Heart right ventricle (tissue), 16 donors: ENCODE data around the gene CITED4. TPM values are rescaled to one million over a fixed set of nuclear protein-coding genes. Genes with fewer than 3 reads are reported as not detected.

Source experiments
- ATAC-seq, 8 donors: fragments of 200-7000 bp; cut with Tn5 transposase; one replicate each; pipeline ENCODE4 v1.9.1; 2020; ENCODE audit warnings: mild to moderate bottlenecking in 8 of 8, moderate library complexity in 8 of 8, moderate number of reproducible peaks in 1 of 8
- DNase-seq, 2 donors: peaks; one replicate each; pipeline ENCODE4 v3.0.0-alpha.2; 2020
- H3K27ac ChIP-seq, 10 donors: fragments of 200-600 bp; sonication (generic) in 2 of 10; one replicate each; pipeline versions ENCODE4 v1.5.0 to v1.8.0; 2020 to 2022; ENCODE audit warnings: mild to moderate bottlenecking in 3 of 10
- H3K27me3 ChIP-seq, 7 donors: fragments of 200-600 bp; one replicate each; pipeline ENCODE4 v1.8.0; 2021 to 2022; ENCODE audit warnings: mild to moderate bottlenecking in 2 of 7
- H3K36me3 ChIP-seq, 9 donors: fragments of 200-600 bp; sonication (generic) in 1 of 9; one replicate each; pipeline versions ENCODE4 v1.5.0 to v1.8.0; 2020 to 2022; ENCODE audit warnings: mild to moderate bottlenecking in 2 of 9
- H3K4me1 ChIP-seq, 9 donors: fragments of 200-600 bp; sonication (generic) in 1 of 9; one replicate each; pipeline versions ENCODE4 v1.5.0 to v1.8.0; 2020 to 2022; ENCODE audit warnings: mild to moderate bottlenecking in 4 of 9
- H3K4me3 ChIP-seq, 10 donors: fragments of 200-600 bp; sonication (generic) in 2 of 10; one replicate each; pipeline versions ENCODE4 v1.5.0 to v1.8.0; 2020 to 2022; ENCODE audit warnings: mild to moderate bottlenecking in 7 of 10, moderate library complexity in 2 of 10
- H3K9me3 ChIP-seq, 11 donors: fragments of 200-600 bp in 10 of 11; sonication (generic) in 2 of 11; one replicate each; pipeline versions ENCODE4 v1.5.0 to v1.8.0; 2013 to 2022; ENCODE audit warnings: mild to moderate bottlenecking in 2 of 11, control low read depth in 1 of 11, moderate library complexity in 1 of 11
- WGBS, 2 donors: extraction: QIAGEN DNeasy Blood & Tissue Kit; methylation state at CpG; one replicate each; pipeline ENCODE4 v1.1.7; 2013; ENCODE audit warnings: inconsistent platforms in 1 of 2; 5-methylcytosine and 5-hydroxymethylcytosine counted together
- intact Hi-C, 10 donors: fragments of 100-400 bp; cut with DNase I; formaldehyde crosslinking; loops; one replicate each; pipeline versions ENCODE4 v1.11.1 to v1.14.2; 2022
- polyA plus RNA-seq, 2 donors: library from polyadenylated mRNA; stranded (reverse); fragments of 200-250 nt; gene quantifications; one replicate each; pipeline ENCODE4 v1.2.3, GENCODE V29; 2013
- total RNA-seq, 10 donors: library from RNA; stranded (reverse); fragmentation: NEBNext Ultra II Directional in 3 of 10; extraction: Animal tissue kit (Norgen Biotek cat#: 25700) in 3 of 10; gene quantifications; one replicate each; pipeline versions ENCODE4 v1.2.1 to v1.2.4, GENCODE V29; 2021 to 2023
- TF ChIP-seq, protein P1 (sequence below), 9 donors: fragments of 200-600 bp; sonication (generic) in 2 of 9; IDR thresholded peaks; one replicate each; pipeline versions ENCODE4 v1.5.0 to v1.8.0; 2021 to 2022; ENCODE audit warnings: antibody characterized with exemption in 9 of 9, mild to moderate bottlenecking in 5 of 9, moderate library complexity in 1 of 9
- donor health status: Arrhythmogenic right ventricular cardiomyopathy.
- donor health status: ischemic (EF 13 %, LVEDD 7.1; RV severe dilation, severe dysfunction).
- donor health status: healthy with polysubstance abuse.
- donor health status: DM: no; HTN: yes; CAD: no.
- donor health status: DM: no; HTN: no; CAD: no.
- donor health status: ischemic (EF 25% LVEDD 6.9; RV normal size, moderate dysfunction).
- donor health status: ischemic (EF 25% LVEDD 5.7; RV mildly dilated, moderate dysfunction).
- donor health status: healthy.
- donor health status: DM: yes; HTN: yes; CAD: no.
- donor health status: Ischemic cardiomyopathy.
- donor health status: ischemic (EF 35%, LVEDD 5.7; RV mildly dilated, moderate dysfunction).
- donor health status: nonischemic (EF 11% LVEDD 7.7; RV severe dilation, severe dysfunction).
- donor health status: DM: yes; HTN: yes; CAD: no.
- donor health status: PGD.
- donor health status: ischemic (EF 29% LVEDD 5.4; RV normal size, mild dysfunction).
- donor health status: nonischemic (EF 23%, LVEDD 6.1; RV moderate dilation, normal function).

Gene CITED4
- total and polyA plus RNA-seq, 12 donors: 6.1 to 88.8 (median 25.8) TPM

DNA sequence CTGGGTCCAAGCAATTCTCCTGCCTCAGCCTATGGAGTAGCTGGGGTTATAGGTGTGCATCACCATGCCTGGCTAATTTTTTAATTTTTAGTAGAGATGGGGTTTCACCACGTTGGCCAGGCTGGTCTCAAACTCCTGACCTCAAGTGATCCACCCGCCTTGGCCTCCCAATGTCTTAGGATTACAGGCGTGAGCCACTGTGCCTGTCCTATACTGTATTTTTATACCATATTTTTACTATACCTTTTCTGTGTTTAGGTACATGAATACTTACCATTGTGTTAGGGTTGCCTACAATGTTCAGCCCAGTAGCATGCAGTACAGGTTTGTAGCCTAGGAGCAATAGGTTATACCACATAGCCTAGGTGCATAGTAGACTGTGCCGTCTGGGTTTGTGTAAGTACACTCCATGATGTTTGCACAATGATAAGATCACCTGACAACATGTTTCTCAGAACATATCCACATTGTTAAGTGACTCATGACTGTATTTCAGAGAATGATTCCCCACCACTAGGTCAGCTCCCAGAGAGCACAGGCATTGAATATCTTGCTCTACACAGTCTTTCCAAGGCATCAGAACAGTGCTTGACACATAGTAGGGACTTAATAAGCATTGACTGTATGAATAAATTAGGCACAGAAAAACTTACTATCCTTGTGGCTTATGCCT, 6.0 kb upstream of the CITED4 start:
- no peak for ATAC-seq

DNA sequence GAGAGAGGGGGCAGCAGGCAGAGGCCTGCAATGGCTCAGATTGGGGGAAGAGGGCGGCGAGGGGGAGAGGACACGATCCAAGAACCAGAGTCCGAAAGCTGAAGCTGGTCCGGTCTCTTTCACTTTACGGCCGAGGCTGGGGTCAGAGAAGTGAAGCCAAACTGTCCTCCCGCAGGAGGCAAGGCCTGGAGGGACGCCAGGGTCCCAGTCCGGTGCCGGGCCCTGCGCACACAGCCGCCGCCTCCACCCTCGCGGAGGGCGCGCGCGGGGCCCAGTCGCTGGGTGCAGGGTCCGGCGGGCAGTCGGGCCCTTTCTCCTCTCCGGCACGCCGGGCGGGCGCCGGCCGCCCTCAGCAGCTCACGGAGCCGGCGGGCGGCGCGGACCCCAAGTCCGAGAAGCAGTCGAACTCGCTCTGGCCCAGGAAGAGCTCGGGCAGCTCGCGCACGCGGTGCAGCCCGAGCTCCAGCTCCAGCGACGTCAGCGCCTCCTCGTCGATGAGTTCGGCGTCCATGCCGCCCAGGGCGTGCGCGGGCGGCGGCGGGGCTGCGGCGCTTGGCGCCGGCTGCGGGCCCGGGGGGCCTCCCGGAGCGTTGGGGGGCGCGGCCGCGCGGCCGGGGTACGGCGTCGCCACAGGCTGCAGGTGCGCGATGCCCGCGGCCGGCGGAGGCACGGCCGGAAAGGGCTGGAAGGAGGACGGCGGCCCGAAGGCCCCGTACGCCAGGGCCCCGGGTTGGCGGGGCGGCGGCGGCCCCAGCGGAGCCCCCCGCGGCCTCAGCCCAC, 749 bp downstream of the CITED4 start:
- intact Hi-C loops: loop anchor here in 2 of 10 donors (5.0 kb wide), 1 partner anchor 86 kb away; no protein-coding TSS in a partner anchor
- 1% methylated on average over 79 to 98 of the region's 98 CpGs for WGBS, 2 donors

More for the DNA sequence above, 6.0 kb upstream of the CITED4 start:
- no peak for DNase-seq
- Histone ChIP-seq H3K4me1 (peaks cover 0 to 19% (median 4%) of the 10 kb centered on the region in 9 donors), H3K27me3 (no peaks in the 10 kb centered on the region), H3K27ac (no peak overlapping the region), H3K9me3 (peaks cover 0 to 12% (median 0%) of the 10 kb centered on the region in 11 donors), H3K4me3 (no peak overlapping the region), H3K36me3 (no peaks in the 10 kb centered on the region)
- WGBS, 2 donors: 88% methylated on average over 4 of the region's 4 CpGs
- TF ChIP-seq, protein P1, sequence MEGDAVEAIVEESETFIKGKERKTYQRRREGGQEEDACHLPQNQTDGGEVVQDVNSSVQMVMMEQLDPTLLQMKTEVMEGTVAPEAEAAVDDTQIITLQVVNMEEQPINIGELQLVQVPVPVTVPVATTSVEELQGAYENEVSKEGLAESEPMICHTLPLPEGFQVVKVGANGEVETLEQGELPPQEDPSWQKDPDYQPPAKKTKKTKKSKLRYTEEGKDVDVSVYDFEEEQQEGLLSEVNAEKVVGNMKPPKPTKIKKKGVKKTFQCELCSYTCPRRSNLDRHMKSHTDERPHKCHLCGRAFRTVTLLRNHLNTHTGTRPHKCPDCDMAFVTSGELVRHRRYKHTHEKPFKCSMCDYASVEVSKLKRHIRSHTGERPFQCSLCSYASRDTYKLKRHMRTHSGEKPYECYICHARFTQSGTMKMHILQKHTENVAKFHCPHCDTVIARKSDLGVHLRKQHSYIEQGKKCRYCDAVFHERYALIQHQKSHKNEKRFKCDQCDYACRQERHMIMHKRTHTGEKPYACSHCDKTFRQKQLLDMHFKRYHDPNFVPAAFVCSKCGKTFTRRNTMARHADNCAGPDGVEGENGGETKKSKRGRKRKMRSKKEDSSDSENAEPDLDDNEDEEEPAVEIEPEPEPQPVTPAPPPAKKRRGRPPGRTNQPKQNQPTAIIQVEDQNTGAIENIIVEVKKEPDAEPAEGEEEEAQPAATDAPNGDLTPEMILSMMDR (IDR thresholded peaks at IDR 0.05): no peak
- intact Hi-C loops: no loop called here

DNA sequence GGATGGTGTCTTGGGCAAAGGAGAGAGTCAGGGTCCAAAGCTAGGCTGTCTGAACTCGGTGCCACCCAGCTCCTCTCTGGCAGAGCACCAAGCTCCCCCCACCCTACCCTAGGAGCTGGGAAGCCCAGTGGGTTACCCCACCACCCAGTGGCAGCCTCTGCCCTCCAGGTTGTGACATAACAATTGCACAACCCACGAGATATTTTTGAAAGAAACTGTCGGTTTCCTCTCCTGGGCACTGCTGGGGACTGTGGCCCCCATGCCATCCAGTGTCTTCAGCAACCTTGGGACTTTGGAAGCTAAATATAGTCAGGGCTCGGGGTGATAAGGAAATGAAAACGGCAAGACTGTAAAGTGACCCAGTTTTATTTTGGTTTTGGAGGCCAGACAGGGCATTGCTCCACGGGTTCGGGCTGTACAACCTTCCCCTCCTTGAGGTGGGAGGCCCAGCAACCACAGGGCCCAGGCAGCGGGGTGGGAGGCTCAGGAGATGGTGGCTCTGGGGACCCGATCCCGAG, 1.4 kb downstream of the CITED4 start:
- H3K9me3 ChIP-seq: no peaks in the 10 kb centered on the region
- no peaks in the 10 kb centered on the region for H3K36me3 ChIP-seq
- TF ChIP-seq, protein P1 (IDR thresholded peaks at IDR 0.05): no peak
- WGBS, 2 donors: 14 to 20% methylated on average over 10 of the region's 10 CpGs
- ATAC-seq (peak in 5 of 8 donors; percentile 14 to 36 (median 28)), DNase-seq (peak in 1 of 2 donors; percentile 22)
- no peaks in the 10 kb centered on the region for H3K27me3 ChIP-seq
- peak overlapping the region; percentile 21 to 89 (median 68) for H3K4me3 ChIP-seq
- peak overlapping the region; percentile 21 to 96 (median 88) for H3K27ac ChIP-seq
- intact Hi-C loops: loop anchor here in 2 of 10 donors (5.0 kb wide), 1 partner anchor 87 kb away; no protein-coding TSS in a partner anchor
- H3K4me1 ChIP-seq: peaks cover 0 to 36% (median 15%) of the 10 kb centered on the region in 9 donors

More for the DNA sequence above, 749 bp downstream of the CITED4 start:
- Histone ChIP-seq H3K27me3 (no peaks in the 10 kb centered on the region), H3K4me1 (peaks cover 0 to 41% (median 15%) of the 10 kb centered on the region in 9 donors), H3K36me3 (no peaks in the 10 kb centered on the region), H3K27ac (peak overlapping the region; percentile 21 to 96 (median 88)), H3K9me3 (no peaks in the 10 kb centered on the region), H3K4me3 (peak overlapping the region; percentile 21 to 89 (median 68))
- ATAC-seq: peak in 6 of 8 donors; percentile 8 to 20 (median 16)
- peak; percentile 26 to 61 for DNase-seq
- TF ChIP-seq, protein P1 (IDR thresholded peaks at IDR 0.05): no peak

DNA sequence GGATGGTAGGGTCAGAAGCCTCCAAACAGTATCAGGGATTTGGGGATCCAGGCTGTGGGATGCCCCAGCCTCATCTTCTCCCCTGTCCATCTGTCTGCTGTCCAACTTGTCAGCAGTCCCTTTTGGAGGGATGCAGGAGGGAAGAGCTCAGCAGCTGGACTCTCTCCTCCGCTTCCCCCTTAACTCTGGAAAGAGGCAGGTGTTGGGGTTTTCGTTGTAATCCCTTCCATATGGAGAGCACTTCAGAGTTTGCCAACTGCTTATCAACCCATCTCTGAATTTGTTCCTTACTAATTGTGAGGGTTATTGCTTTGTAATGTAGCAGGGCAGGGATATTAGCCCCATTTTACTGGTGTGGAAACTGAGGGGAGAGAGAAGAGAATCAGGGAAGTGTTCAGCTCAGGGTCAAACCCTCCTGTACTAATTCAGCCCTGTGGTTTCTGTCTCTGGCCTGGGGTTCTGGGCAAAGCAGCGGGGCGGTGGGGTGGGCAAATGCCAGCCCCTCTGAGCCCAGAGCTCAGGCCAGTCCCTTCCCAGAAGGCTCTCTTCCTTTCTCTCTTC, 3.2 kb downstream of the CITED4 start:
- intact Hi-C loops: no loop called here
- Histone ChIP-seq H3K4me1 (peaks cover 0 to 34% (median 15%) of the 10 kb centered on the region in 9 donors), H3K27me3 (no peaks in the 10 kb centered on the region), H3K27ac (peak overlapping the region in 5 of 10 donors; percentile 49 to 96 (median 90)), H3K36me3 (no peaks in the 10 kb centered on the region), H3K4me3 (no peak overlapping the region), H3K9me3 (no peaks in the 10 kb centered on the region)
- 86 to 90% methylated on average over 4 of the region's 4 CpGs for WGBS, 2 donors
- ATAC-seq: no peak
- DNase-seq: no peak
- TF ChIP-seq, protein P1 (IDR thresholded peaks at IDR 0.05): no peak
